HepG2 (cell line): Measurements from ENCODE around the gene APRT. TPM values are rescaled to one million over a fixed set of nuclear protein-coding genes. Genes with fewer than 3 reads are reported as not detected.

ENCODE experiments used
- SAFB2 ChIP-seq: sonication (generic); formaldehyde crosslinking; IDR thresholded peaks from 2 replicates; pipeline ENCODE4 v1.5.1; 2020; ENCODE audit warnings: missing genetic modification reagents, low read depth, mild to moderate bottlenecking, borderline replicate concordance
- ZNF142 ChIP-seq: sonication (generic); formaldehyde crosslinking; IDR thresholded peaks from 2 replicates; pipeline ENCODE4 v1.4.0; 2020; ENCODE audit warnings: missing genetic modification reagents
- ZNF563 ChIP-seq: sonication (generic); formaldehyde crosslinking; IDR thresholded peaks from 2 replicates; pipeline ENCODE4 v1.8.0; 2022; ENCODE audit warnings: mild to moderate bottlenecking, moderate library complexity, missing genetic modification reagents
- ZNF576 ChIP-seq: sonication (generic); formaldehyde crosslinking; IDR thresholded peaks from 2 replicates; pipeline ENCODE4 v1.4.0; 2020; ENCODE audit warnings: mild to moderate bottlenecking, missing genetic modification reagents
- ZNF687 ChIP-seq: sonication (generic); formaldehyde crosslinking; IDR thresholded peaks from 2 replicates; pipeline ENCODE4 v1.5.1; 2020; ENCODE audit warnings: mild to moderate bottlenecking, missing genetic modification reagents, moderate library complexity
- polyA plus RNA-seq, 8 experiments: library from polyadenylated mRNA; depleted of rRNA in 3 of 8; stranded (reverse) in 7 of 8; unstranded in 1 of 8; fragments of >200 nt; fragmentation: Illumina TruSeq in 4 of 8; extraction: Trizol in 4 of 8; gene quantifications; 2 replicates each; pipeline versions ENCODE4 v1.2.1 to v1.2.3, GENCODE V29; 2011 to 2016; ENCODE audit warnings: low read depth in 4 of 8, missing spikeins in 1 of 8, mixed read lengths in 1 of 8; ENCODE audit not compliant: insufficient read depth in 1 of 8
- total RNA-seq, 5 experiments: library from RNA; depleted of rRNA; stranded (reverse); fragments of >200 nt; fragmentation: Illumina TruSeq; extraction: Trizol; gene quantifications; 2 replicates each; pipeline ENCODE4 v1.2.3, GENCODE V29; 2016; ENCODE audit warnings: low read depth in 1 of 5
- TF ChIP-seq, protein P1 (sequence below): sonication (generic); formaldehyde crosslinking; IDR thresholded peaks from 2 replicates; pipeline ENCODE4 v1.4.0; 2020; ENCODE audit warnings: missing genetic modification reagents

Gene APRT
- total and polyA plus RNA-seq, 2 of the 13 experiments (the other 11 are each of a cell fraction or from before 2014, with no cell fraction given) = 155 to 242 TPM

DNA sequence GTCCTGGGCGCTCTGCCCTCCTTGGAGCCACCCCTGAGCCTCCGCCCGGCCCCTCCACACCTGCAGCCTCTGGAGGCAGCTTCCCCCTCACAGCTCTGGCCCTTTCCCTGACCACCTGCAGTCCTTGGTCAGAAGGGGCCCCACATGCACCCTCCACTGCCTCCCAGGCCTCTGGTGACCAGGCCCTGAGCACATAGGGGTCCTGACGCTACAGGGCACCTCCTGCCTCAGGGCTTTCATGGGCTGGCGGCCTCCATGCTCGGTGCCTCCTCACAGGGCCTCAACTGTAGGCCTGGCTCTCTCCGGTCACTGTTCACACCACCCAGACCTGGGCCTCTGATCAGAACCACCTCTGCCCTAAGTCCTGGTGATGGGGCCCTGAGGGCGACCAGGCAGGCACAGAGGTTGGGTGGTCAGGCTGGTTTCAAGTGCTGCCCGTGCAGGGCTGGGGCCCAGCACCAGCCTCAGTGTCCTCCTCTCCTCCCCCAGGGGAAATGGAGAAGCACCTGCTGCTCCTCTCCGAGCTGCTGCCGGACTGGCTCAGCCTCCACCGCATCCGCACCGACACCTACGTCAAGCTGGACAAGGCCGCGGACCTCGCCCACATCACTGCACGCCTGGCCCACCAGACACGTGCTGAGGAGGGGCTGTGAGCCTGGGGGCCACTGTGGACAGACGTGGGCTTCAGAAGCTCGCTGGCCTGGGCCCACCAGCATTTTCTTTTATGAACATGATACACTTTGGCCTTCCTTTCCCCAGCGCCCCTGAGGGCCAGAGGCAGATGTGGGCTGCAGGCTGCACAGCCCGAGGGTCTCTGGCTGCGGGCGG lies 3.9 kb downstream of the APRT start (continued):
- peak; percentile 48; the same call in 1 of the 2 replicates for TF ChIP-seq ZNF576 (CRISPR knock-in tag)
- TF ChIP-seq SAFB2 (CRISPR knock-in tag) = 0 out of 2 replicates have a peak, but pooled peaks have one; percentile 32
- TF ChIP-seq, protein P1, sequence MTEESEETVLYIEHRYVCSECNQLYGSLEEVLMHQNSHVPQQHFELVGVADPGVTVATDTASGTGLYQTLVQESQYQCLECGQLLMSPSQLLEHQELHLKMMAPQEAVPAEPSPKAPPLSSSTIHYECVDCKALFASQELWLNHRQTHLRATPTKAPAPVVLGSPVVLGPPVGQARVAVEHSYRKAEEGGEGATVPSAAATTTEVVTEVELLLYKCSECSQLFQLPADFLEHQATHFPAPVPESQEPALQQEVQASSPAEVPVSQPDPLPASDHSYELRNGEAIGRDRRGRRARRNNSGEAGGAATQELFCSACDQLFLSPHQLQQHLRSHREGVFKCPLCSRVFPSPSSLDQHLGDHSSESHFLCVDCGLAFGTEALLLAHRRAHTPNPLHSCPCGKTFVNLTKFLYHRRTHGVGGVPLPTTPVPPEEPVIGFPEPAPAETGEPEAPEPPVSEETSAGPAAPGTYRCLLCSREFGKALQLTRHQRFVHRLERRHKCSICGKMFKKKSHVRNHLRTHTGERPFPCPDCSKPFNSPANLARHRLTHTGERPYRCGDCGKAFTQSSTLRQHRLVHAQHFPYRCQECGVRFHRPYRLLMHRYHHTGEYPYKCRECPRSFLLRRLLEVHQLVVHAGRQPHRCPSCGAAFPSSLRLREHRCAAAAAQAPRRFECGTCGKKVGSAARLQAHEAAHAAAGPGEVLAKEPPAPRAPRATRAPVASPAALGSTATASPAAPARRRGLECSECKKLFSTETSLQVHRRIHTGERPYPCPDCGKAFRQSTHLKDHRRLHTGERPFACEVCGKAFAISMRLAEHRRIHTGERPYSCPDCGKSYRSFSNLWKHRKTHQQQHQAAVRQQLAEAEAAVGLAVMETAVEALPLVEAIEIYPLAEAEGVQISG (CRISPR knock-in tag) = peak; percentile 45
- no peak for TF ChIP-seq ZNF142 (CRISPR knock-in tag)
- peak; percentile 26; the same call in 1 of the 2 replicates for TF ChIP-seq ZNF687
- peak; percentile 37; the same call in 1 of the 2 replicates for TF ChIP-seq ZNF563 (CRISPR knock-in tag)
